ENCODE data around the gene ERAP2.

The ERAP2 gene

DNA sequence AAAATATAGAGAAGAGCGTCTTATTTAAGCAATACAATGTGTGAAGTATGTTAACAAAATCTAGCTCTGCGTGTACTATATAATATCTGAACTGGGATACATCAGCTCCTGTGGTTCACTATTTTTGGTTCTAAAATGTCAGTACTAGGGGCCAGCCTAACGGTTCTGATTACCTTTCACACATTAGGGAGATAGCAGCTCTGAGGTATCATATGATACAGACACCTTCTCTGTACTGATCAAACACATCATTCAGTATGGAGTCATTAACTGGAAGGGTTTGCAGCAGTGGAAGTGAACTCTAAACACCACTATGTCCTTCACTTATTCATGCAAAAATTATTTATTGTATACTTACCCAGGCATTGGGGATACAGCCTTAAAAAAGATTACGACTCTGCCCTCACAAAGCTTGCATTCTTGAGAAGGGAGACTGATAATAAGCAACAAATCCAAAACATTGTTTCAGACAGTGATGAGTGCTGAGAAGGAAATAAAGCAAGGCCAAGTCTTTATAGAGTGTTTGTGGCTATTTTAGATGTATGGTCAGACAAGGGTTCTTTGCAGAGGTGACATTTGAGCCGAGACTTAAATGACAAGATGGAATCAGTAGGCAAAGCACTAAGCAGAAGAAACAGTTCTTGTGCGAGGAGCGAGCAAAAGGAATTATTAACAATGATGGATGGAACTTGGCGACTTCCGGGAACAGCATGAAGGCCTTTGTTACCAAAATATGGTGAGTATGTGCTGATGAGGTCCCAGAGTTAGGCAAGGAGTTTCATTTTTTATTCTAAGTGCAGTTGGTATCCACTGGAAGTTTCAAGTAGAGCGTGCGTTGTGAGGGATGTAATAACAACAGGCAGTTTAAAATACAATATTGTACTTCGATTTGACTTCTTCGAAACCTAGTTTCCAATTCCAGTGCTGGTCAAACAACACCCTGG is 57.7 kb downstream of the ERAP2 start:
- DNase-seq = no peak

DNA sequence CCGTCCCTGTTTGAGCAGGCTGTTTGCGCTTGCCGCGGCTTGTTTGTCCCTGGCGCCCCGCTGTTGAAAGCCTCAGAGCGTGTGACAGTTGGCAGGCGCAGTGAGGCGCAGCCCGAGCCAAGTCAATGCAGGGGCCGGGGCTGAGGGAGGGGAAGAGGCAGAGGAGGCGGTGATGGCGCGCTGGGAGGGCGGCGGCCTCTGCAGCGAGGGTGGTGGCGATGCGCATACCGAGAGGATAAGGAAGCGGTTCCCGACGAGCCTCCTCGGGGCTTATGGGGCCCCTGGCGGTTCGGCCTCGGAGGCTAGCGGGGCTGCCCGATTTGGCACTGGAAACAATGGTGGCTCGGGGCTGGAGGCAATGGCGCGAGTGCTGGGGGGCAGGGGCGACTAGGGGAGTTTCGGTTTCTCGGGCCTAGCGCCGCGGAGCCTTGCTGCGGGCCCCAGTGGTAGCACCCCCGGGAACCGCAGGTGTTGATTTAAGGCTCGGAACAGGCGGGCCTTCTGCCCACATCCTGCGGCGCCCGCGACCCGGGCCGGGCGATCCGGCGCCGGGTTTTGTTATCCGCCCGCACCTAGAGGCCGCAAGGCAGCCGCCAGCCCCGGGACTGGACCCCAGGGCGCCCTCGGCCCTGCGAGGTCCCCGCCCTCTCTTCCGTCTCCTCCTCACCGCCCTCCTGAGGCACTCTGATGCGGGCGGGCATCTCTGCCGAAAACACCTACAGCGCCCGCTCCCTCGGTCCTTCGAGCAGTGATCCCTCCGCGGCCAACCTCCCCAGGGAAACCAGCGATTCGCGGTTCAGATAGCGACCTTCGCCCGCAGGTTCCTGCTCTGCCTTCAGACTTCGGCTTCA is 58.6 kb downstream of the ERAP2 start:
- DNase-seq = peak; percentile 90

- DNase-seq = peak; percentile 88
These were observed 59.5 kb downstream of the ERAP2 start, which contains the start of gene LNPEP for GRCh38 chr5:96935559-96936430. Gene LNPEP (plus strand): TSS chr5:96936080. CDS start chr5:96936156, 76 bp downstream.

DNA sequence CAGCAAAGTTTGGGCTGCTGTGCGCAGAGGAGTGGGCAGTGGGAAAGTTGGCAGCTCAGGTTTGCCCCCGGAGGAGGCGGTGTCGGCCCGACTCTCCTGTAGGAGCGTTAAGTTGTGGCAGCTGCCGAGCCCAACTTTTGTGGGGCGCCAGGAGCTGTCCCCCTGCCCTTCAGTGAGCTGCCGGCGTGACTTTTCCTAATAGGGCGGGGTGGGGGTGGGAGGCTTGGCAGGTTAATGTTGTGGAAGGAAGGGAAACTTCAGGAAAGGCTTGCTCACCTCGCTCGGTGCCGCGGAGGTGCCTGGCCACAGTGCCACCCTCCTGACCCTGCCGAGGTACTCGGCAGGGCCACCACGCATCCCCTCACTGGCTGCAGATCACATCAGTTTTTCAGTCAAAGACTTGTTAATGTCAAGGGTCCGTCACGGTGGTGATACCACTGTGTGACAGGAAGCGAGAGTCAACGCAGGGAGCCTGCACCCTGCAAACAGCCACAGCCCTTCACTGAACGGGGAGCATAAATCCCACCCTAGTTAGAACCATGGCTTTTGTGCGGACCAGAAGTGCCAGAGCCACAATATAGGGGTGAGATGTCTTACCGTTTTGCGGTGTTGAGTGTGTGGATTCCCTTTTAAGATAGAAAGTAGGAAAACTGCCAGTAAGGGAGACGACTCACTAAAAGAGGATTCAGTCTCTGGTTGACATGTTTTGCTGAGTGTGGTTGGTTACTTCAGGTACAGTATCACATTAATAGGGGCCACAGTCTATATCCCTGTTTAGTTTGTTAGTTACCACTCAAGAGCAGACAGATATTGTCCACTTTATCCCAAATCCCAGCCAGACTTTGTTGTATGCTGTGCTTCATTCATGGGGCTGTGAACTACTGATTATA is 60.4 kb downstream of the ERAP2 start:
- DNase-seq = peak; percentile 35

DNA sequence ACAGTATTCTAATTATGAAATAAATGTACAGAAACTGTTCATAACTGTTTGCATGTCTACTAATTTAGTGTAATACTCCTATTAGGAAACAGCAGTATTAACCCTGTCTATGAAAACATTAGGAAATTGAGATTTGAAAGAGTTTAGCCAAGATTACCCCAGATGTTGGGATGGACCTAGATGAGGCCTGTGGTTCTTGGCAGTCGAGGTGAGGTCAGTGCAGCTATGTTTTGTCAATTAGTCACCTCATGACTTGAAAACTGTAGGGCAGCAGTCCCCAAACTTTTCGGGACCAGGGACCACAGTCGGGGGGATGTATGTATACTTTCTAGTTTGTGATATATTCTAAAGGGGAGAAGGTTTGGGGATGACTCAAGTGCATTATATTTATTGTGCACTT is 64.3 kb downstream of the ERAP2 start:
- DNase-seq = no peak

DNA sequence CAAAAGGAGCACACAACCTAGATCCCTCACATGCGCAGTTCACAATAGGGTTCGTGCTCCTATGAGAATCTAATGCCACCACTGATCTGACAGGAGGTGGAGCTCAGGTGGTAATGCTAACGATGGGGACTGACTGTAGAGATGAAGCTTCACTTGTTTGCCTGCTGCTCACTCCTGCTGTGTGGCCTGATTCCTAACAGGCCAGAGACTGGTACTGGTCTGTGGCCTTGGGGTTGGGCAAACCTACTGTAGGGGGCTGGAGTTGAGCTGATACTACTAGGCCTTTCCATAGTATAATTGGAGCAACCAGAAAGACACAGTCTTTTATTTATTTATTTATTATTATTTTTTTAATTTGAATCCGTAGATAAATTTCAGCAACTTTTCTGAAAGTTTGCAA is 64.8 kb downstream of the ERAP2 start:
- no peak for DNase-seq

DNA sequence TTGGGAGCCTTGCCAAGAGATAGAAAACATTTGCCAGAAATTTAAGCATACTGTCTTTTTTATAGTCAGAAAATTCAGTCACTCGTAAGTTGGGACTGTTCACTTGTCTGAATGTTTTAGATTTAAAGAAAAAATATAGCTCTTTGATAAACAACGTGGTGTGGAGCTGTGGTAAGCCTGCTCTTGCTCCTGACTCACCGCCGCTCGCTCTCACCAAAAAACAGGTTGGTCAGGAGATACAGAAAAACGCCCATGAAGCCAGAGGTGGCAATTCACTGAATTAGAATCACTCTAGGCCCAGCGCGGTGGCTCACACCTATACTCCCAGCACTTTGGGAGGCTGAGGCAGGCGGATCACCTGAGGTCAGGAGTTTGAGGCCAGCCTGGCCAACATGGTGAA is 65.8 kb downstream of the ERAP2 start:
- DNase-seq = no peak

DNA sequence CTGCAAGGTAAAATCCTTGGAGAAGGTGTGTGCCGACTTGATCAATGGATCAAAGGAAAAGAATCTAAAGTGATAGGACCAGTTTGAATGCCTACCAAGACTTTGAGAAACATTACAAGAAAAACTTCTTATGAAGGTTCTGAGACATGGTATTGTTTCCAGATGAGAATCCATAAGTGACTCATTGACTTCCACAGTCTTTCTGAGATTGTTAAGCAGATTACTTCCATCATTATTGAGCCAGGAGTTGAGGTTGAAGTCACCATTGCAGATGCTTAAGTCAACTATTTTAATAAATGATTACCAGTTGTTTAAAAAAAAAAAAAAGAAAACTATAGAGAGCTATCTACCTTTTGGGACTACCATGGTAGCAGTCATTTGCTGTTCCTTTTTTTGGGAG is 66.6 kb downstream of the ERAP2 start:
- DNase-seq = no peak

- no peak for DNase-seq
These were observed 67.5 kb downstream of the ERAP2 start for GRCh38 chr5:96943799-96944198.

GRCh38 chr5:96945144-96945897 is 69.0 kb downstream of the ERAP2 start:
- DNase-seq = no peak

GRCh38 chr5:96946381-96946780 is 70.1 kb downstream of the ERAP2 start:
- DNase-seq = no peak

DNA sequence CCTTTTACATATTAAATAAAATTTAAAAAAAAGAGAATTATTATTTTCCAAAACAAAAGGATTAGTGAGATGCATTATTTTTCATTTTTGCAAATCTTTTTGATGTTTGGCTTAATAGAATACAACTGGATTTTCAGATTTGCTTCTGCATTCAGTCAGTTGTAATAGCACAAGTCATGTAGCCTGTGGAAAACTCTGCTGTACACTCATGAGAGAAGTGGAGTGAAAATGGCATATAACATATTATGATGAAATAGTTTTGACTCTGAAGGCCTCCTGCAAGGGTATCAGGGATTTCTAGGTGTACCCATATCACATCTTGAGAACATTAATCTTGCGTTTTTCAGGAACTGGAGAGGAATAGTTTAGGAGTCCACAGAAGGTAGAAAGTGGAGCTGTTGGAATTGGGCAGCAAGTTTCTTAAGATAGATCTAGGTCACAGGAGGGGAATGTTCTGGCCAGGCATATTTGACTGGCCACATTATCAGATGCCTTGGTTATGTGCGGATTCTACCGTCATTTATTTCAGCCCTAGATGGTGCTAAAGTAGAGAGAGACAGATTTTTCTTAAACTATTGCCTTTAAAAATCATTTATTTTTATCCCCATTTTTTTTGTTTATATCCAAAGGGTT is 75.9 kb downstream of the ERAP2 start:
- no peak for DNase-seq

GRCh38 chr5:96952974-96953730 is 76.9 kb downstream of the ERAP2 start:
- DNase-seq = no peak

DNA sequence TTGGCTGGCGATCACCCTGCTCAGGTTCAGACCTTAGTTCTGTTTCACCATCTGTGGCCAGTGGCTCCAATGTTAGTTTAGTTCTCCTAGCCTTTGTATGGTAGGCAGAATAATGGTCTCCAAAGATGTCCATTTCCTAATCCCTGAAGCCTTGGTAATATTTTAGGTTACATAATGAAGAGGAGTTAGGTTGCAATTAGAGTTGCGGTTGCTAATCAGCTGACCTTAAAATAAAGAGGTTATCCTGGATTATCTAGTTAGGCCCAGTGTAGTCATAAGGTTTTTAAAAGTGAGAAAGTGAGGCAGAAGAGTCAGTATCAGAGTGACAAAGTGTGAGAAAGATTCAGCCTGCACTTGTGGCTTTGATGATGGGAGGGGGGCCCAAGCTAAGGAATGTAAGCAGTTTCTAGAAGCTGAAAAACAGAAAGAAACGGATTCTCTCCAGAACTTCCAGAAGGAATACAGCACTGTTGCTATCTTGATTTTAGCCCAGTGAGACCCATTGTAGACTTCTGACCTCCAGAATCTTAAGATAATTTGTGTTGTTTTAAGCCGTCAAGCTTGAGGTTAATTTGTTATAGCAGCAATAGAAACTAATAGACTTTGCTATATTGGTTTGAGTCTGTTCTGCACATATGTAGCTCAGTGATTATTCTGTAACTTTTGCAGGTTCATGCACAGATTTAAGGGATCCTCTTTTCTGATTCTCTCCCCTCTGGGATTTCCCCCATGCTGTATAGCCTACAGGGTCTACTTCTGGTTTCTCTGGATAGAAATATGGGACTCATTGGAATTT is 81.2 kb downstream of the ERAP2 start:
- DNase-seq = no peak

- DNase-seq = no peak
These were observed 82.7 kb downstream of the ERAP2 start for GRCh38 chr5:96958977-96959376.

- DNase-seq = no peak
These were observed 84.8 kb downstream of the ERAP2 start for GRCh38 chr5:96961053-96961452.

- DNase-seq = no peak
These were observed 86.3 kb downstream of the ERAP2 start for GRCh38 chr5:96962540-96962991.

GRCh38 chr5:96963267-96963666 is 87.0 kb downstream of the ERAP2 start:
- DNase-seq = no peak

DNA sequence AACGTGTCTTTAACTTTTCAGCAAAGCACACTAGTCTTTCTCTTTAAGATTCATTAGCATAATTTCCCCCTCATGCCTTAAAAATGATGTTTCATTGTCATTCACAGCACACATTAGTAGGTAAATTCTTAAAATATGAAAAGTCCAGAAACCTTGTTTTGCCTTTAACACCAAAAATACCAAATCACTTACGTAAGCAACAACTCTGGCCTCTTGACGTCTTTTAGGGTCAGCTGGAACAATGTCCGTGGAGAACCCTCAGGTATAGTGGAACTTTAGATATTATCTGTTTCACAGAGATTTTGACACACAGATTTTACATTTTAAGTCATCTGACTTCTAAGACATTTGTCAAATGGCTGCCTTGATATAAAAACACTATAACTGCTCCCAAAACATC is 90.5 kb downstream of the ERAP2 start:
- DNase-seq = no peak

Measured in effector CD8-positive, alpha-beta T cell (primary cell).